HFFc6 (cell line): ENCODE data around the gene KIAA1217. TPM values are rescaled to one million over a fixed set of nuclear protein-coding genes. Genes with fewer than 3 reads are reported as not detected.

Experiments
- DNase-seq: peaks from one replicate; pipeline ENCODE4 v3.0.0-alpha.2; 2018
- H3K27ac Mint-ChIP-seq: 2 replicates; pipeline ENCODE4 v1.8.0; 2020; ENCODE audit warnings: mild to moderate bottlenecking, mixed read lengths
- H3K27me3 Mint-ChIP-seq: 2 replicates; pipeline ENCODE4 v1.8.0; 2021; ENCODE audit warnings: mild to moderate bottlenecking, moderate library complexity, mixed read lengths; ENCODE audit not compliant: insufficient read depth
- H3K36me3 Mint-ChIP-seq: 2 replicates; pipeline ENCODE4 v1.8.0; 2021; ENCODE audit warnings: low read depth, mixed read lengths
- H3K4me1 Mint-ChIP-seq: 2 replicates; pipeline ENCODE4 v1.8.0; 2020; ENCODE audit warnings: low read depth, mixed read lengths
- H3K4me3 Mint-ChIP-seq: 2 replicates; pipeline ENCODE4 v1.8.0; 2020; ENCODE audit warnings: mild to moderate bottlenecking, moderate library complexity, mixed read lengths
- H3K9me3 Mint-ChIP-seq: 2 replicates; pipeline ENCODE4 v1.8.0; 2020; ENCODE audit warnings: mild to moderate bottlenecking, mixed read lengths
- total RNA-seq, 6 experiments: library from RNA; stranded (reverse); fragmentation: NEBNext Ultra II Directional; extraction: Animal tissue kit (Norgen Biotek cat#: 25700); gene quantifications; 2 replicates in 1 of 6; 3 replicates in 5 of 6; pipeline ENCODE4 v1.2.3, GENCODE V29; 2021
- TF ChIP-seq, protein P1 (sequence below): fragments of 200-600 bp; sonication (generic); IDR thresholded peaks from 2 replicates; pipeline ENCODE4 v1.5.0; 2021; ENCODE audit warnings: antibody characterized with exemption, mild to moderate bottlenecking

KIAA1217 gene
- total RNA-seq, 6 experiments from 2014 or later = 1.3 to 2.1 (median 2.0) TPM

DNA sequence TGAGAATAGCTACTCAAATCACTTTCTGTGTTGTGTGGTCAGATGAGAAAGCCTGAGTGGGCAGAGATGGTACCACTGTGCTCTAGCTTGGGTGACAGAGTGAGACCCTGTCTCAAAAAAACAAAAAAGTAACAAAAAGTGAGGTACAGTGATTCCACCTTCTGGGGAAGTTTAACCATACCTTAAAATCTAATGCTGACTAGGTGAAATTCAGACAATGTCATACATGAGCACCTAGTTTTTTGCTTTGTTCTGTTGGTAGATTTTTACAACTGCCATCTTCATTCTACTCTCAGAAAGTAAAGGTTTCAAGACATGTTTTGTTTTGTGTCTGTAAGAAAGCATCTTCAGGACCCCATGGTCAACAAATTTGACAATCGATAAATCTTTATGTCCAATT, 370.5 kb downstream of the KIAA1217 start:
- no peak overlapping the region for H3K4me3 Mint-ChIP-seq
- peaks cover 12% of the 10 kb centered on the region for H3K4me1 Mint-ChIP-seq
- no peak overlapping the region for H3K27ac Mint-ChIP-seq
- peaks cover 2% of the 10 kb centered on the region; the same call in 1 of the 2 replicates for H3K27me3 Mint-ChIP-seq
- peaks cover 10% of the 10 kb centered on the region; the same call in 1 of the 2 replicates for H3K36me3 Mint-ChIP-seq
- H3K9me3 Mint-ChIP-seq = no peaks in the 10 kb centered on the region
- TF ChIP-seq, protein P1, sequence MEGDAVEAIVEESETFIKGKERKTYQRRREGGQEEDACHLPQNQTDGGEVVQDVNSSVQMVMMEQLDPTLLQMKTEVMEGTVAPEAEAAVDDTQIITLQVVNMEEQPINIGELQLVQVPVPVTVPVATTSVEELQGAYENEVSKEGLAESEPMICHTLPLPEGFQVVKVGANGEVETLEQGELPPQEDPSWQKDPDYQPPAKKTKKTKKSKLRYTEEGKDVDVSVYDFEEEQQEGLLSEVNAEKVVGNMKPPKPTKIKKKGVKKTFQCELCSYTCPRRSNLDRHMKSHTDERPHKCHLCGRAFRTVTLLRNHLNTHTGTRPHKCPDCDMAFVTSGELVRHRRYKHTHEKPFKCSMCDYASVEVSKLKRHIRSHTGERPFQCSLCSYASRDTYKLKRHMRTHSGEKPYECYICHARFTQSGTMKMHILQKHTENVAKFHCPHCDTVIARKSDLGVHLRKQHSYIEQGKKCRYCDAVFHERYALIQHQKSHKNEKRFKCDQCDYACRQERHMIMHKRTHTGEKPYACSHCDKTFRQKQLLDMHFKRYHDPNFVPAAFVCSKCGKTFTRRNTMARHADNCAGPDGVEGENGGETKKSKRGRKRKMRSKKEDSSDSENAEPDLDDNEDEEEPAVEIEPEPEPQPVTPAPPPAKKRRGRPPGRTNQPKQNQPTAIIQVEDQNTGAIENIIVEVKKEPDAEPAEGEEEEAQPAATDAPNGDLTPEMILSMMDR = no peak
- no peak for DNase-seq

DNA sequence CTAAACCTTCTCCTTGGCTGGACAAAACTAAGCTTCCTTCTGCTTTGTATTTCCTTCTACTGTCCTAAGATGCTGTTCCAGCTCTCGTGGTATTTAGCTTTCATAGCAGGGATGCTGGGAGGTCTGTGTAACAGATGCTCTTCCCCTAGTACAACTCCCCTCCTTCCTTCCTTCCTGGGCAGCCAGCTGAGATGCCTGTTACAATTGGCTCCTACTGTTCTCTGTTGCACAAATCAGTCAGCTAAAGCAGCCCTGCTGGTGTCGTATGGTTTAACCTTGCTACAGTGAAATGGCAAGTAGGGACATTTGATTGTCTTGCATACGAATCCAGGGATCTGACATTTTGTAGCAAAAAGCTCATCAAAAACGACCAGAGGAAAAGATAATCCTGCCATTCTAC, 371.0 kb downstream of the KIAA1217 start:
- H3K9me3 Mint-ChIP-seq = no peaks in the 10 kb centered on the region
- TF ChIP-seq, protein P1 = no peak
- no peak overlapping the region for H3K4me3 Mint-ChIP-seq
- no peak overlapping the region for H3K27ac Mint-ChIP-seq
- H3K27me3 Mint-ChIP-seq = peaks cover 2% of the 10 kb centered on the region; the same call in 1 of the 2 replicates
- H3K4me1 Mint-ChIP-seq = peaks cover 12% of the 10 kb centered on the region
- DNase-seq = no peak
- peaks cover 12% of the 10 kb centered on the region; the same call in 1 of the 2 replicates for H3K36me3 Mint-ChIP-seq

DNA sequence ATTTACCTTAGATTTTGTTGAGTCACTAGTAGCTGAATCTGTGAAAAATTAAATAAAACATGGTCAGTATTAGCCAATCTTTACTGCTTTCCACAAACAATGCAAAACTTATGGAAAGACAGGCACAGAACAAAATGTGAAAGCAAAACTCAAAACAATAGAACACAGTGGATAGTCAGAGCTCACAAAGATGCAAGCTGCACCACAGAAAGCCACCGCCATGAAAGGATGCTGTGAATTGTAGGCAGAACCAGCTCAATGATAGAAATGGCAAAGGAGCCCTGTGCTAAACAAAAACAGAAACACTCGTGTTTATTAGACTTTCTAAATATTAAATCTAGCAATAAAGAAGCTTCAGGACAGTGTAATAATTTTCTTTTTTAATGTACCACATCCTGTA, 380.3 kb downstream of the KIAA1217 start:
- H3K27me3 Mint-ChIP-seq = peaks cover 3% of the 10 kb centered on the region; the same call in 1 of the 2 replicates
- DNase-seq = no peak
- TF ChIP-seq, protein P1 = no peak
- H3K36me3 Mint-ChIP-seq = peaks cover 46% of the 10 kb centered on the region
- no peaks in the 10 kb centered on the region for H3K9me3 Mint-ChIP-seq
- no peak overlapping the region for H3K4me3 Mint-ChIP-seq
- H3K4me1 Mint-ChIP-seq = no peaks in the 10 kb centered on the region
- H3K27ac Mint-ChIP-seq = no peak overlapping the region

DNA sequence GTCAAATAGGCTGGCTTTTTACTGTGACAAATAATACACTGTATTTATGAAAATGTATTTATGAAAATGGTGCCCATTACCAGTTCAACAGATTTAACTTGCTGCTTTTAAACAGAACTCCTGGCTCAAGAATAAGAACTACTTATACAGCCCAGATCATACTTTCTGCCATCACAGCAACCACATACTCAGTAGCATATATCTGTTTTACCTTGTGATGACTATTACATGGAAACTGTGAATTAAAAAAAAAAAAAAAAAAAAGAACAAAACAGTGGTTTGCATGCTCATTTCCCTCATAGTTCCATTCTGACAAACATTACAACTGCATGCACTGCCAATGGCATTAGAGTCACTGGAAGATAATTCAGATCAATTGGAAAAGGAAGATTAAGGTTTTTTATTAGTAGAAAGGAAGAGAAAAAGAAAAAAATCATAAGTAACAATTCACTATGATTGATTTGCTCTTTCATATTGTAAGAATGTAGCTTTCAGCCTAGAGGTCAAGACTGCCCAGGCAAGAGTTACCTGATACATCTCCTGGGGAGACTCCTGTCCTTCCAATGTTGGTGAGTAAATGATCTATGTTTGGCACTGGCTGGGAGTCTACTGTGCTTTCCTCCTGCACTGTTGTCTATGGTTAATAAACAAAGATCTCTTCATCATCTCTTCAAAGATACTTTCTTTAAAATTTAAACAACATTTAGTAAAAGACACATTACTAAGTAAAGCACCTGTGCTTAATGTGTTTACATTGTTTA, 381.9 kb downstream of the KIAA1217 start:
- no peak overlapping the region for H3K27ac Mint-ChIP-seq
- no peaks in the 10 kb centered on the region for H3K4me1 Mint-ChIP-seq
- H3K27me3 Mint-ChIP-seq = peaks cover 3% of the 10 kb centered on the region; the same call in 1 of the 2 replicates
- H3K9me3 Mint-ChIP-seq = no peaks in the 10 kb centered on the region
- H3K36me3 Mint-ChIP-seq = peaks cover 37% of the 10 kb centered on the region
- DNase-seq = no peak
- no peak overlapping the region for H3K4me3 Mint-ChIP-seq
- TF ChIP-seq, protein P1 = no peak

DNA sequence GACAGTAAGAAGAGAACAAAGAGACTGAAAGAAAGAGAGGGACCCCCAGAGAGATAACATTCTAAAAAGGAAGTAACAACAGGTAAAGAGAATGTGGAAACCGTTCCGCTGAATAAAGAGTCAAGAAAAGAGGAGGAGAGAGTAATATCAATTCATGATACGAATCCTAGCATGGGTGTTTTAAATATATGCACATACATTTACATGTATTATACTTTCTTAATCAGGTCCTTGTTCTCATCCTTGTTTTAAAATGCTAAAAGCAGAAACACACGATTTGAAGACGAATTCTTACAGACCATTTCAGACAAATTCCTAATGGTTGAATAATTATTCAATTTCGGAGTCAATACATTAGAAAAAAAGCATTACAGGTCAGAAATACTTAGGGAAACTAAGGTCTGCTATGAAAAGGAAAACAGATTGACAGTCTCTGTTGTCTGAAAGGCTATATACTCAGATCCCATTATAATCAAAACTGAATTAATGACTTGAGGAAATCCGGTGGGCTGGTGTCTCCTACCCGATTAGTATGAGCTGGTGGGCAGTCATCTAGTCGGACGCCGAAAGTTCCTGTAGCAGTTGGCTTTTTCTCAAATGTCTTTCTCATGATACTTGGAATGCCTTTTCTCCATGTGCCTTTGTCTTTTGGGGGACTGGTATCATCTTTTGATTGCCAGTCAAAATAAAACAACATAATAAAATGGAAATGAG, 387.4 kb downstream of the KIAA1217 start:
- TF ChIP-seq, protein P1 = no peak
- H3K36me3 Mint-ChIP-seq = peaks cover 41% of the 10 kb centered on the region
- no peak overlapping the region for H3K27ac Mint-ChIP-seq

More for the DNA sequence above, 387.4 kb downstream of the KIAA1217 start:
- H3K27me3 Mint-ChIP-seq = no peaks in the 10 kb centered on the region
- no peaks in the 10 kb centered on the region for H3K9me3 Mint-ChIP-seq
- H3K4me3 Mint-ChIP-seq = no peak overlapping the region
- DNase-seq = no peak
- no peaks in the 10 kb centered on the region for H3K4me1 Mint-ChIP-seq
